Fibroblast of lung (primary cell): Measurements from ENCODE around the gene AP4S1. TPM values are rescaled to one million over a fixed set of nuclear protein-coding genes. Genes with fewer than 3 reads are reported as not detected.

ENCODE experiments used
- DNase-seq, 2 donors: peaks; one replicate each; pipeline versions ENCODE4 v3.0.0 to v3.0.0-alpha.2; 2010; ENCODE audit warnings: low read depth in 2 of 2
- H2AFZ ChIP-seq: 2 replicates; pipeline ENCODE4 v1.5.1; 2012; ENCODE audit warnings: low read length, control low read depth, inconsistent platforms
- H3K27ac ChIP-seq: 2 replicates; pipeline ENCODE4 v1.5.1; 2011; ENCODE audit warnings: low read length, control low read depth; ENCODE audit not compliant: insufficient read depth
- H3K27me3 ChIP-seq: 2 replicates; pipeline ENCODE4 v1.5.1; 2011; ENCODE audit warnings: mild to moderate bottlenecking, low read length; ENCODE audit not compliant: control insufficient read depth, insufficient read depth
- H3K36me3 ChIP-seq: 2 replicates; pipeline ENCODE4 v1.5.1; 2011; ENCODE audit warnings: low read length; ENCODE audit not compliant: control insufficient read depth, insufficient read depth
- H3K4me1 ChIP-seq: 2 replicates; pipeline ENCODE4 v1.5.1; 2011; ENCODE audit warnings: low read length; ENCODE audit not compliant: control insufficient read depth, insufficient read depth; ENCODE audit errors: extremely low read depth
- H3K4me2 ChIP-seq: 2 replicates; pipeline ENCODE4 v1.5.1; 2011; ENCODE audit warnings: low read length, control low read depth; ENCODE audit not compliant: insufficient read depth; ENCODE audit errors: extremely low read depth
- H3K4me3 ChIP-seq, 4 experiments: fragments of 200-600 bp in 1 of 4; sonication (generic) in 1 of 4; replicated peaks in 1 of 4; 2 replicates each; pipeline ENCODE4 v1.5.1; 2011 to 2016; ENCODE audit warnings: low read length in 4 of 4, low read depth in 3 of 4, mild to moderate bottlenecking in 3 of 4, control low read depth in 2 of 4, inconsistent platforms in 1 of 4, mixed read lengths in 1 of 4; ENCODE audit not compliant: insufficient read depth in 1 of 4; ENCODE audit errors: control extremely low read depth in 1 of 4
- H3K79me2 ChIP-seq: 2 replicates; pipeline ENCODE4 v1.5.1; 2012; ENCODE audit warnings: mild to moderate bottlenecking, low read length, inconsistent platforms; ENCODE audit not compliant: control insufficient read depth, insufficient read depth
- H3K9ac ChIP-seq: 2 replicates; pipeline ENCODE4 v1.5.1; 2011; ENCODE audit warnings: mild to moderate bottlenecking, low read length, control low read depth; ENCODE audit not compliant: insufficient read depth
- H3K9me3 ChIP-seq: 2 replicates; pipeline ENCODE4 v1.5.1; 2012; ENCODE audit warnings: low read depth, low read length; ENCODE audit not compliant: control insufficient read depth, insufficient read depth
- H4K20me1 ChIP-seq: 2 replicates; pipeline ENCODE4 v1.5.1; 2011; ENCODE audit warnings: low read length; ENCODE audit not compliant: control insufficient read depth, insufficient read depth; ENCODE audit errors: extremely low read depth
- EZH2 ChIP-seq: IDR thresholded peaks from 2 replicates; pipeline ENCODE4 v1.5.1; 2012; ENCODE audit warnings: low read length, control low read depth, mild to moderate bottlenecking; ENCODE audit errors: missing control alignments
- polyA plus RNA-seq, 2 donors: library from polyadenylated mRNA; depleted of rRNA in 1 of 2; stranded (reverse) in 1 of 2; unstranded in 1 of 2; fragments of >200 nt; gene quantifications; 2 replicates each; pipeline ENCODE4 v1.2.1, GENCODE V29; 2011 to 2012; ENCODE audit warnings: missing spikeins in 1 of 2
- total RNA-seq: library from RNA; depleted of rRNA; stranded (reverse); fragments of >200 nt; gene quantifications from 2 replicates; pipeline ENCODE4 v1.2.1, GENCODE V29; 2014
- TF ChIP-seq, protein P1 (sequence below), 2 donors: IDR thresholded peaks in 1 of 2; conservative IDR thresholded peaks in 1 of 2; 1 replicate in 1 of 2; 2 replicates in 1 of 2; pipeline ENCODE4 v1.5.1; 2011 to 2012; ENCODE audit warnings: low read length in 2 of 2, control low read depth in 1 of 2, inconsistent platforms in 1 of 2, low read depth in 1 of 2, mild to moderate bottlenecking in 1 of 2

AP4S1 gene
- total and polyA plus RNA-seq, 2 donors (not counting 1 experiment from before 2014, with no cell fraction given) = 5.6 to 7.1 TPM

DNA sequence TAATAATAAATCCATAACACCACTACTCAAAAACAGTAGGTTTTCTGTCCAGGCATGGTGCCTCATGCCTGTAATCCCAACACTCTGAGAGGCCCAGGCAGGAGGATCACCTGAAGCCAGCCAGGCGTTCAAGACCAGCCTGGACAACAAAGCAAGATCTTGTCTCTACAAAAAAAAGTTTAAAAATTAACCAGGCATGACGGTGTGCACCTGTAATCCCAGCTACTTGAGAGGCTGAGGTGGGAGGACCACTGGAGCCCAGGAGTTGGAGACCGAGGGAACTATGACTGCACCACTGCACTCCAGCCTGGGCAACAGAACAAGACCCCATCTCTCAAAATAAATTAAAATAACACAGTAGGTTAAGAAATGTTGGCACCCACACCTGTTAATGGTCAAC, 44.5 kb upstream of the AP4S1 start:
- DNase-seq = no peak
- no peak overlapping the region for H3K27ac ChIP-seq
- H3K4me1 ChIP-seq = no peaks in the 10 kb centered on the region
- H3K4me2 ChIP-seq = no peak overlapping the region
- H3K9ac ChIP-seq = no peak overlapping the region
- H3K27me3 ChIP-seq = no peaks in the 10 kb centered on the region
- H3K79me2 ChIP-seq = peaks cover 72% of the 10 kb centered on the region
- H3K4me3 ChIP-seq = no peak overlapping the region
- TF ChIP-seq, protein P1, sequence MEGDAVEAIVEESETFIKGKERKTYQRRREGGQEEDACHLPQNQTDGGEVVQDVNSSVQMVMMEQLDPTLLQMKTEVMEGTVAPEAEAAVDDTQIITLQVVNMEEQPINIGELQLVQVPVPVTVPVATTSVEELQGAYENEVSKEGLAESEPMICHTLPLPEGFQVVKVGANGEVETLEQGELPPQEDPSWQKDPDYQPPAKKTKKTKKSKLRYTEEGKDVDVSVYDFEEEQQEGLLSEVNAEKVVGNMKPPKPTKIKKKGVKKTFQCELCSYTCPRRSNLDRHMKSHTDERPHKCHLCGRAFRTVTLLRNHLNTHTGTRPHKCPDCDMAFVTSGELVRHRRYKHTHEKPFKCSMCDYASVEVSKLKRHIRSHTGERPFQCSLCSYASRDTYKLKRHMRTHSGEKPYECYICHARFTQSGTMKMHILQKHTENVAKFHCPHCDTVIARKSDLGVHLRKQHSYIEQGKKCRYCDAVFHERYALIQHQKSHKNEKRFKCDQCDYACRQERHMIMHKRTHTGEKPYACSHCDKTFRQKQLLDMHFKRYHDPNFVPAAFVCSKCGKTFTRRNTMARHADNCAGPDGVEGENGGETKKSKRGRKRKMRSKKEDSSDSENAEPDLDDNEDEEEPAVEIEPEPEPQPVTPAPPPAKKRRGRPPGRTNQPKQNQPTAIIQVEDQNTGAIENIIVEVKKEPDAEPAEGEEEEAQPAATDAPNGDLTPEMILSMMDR (conservative IDR thresholded peaks at IDR 0.05 in 1 of 2, IDR thresholded peaks at IDR 0.05 in 1 of 2; ENCODE audit: low read depth in 1 of 2, low read length in 2 of 2) = no peak
- no peak for TF ChIP-seq EZH2
- H4K20me1 ChIP-seq = peaks cover 2% of the 10 kb centered on the region
- H3K9me3 ChIP-seq = no peaks in the 10 kb centered on the region
- H2AFZ ChIP-seq = no peak overlapping the region
- H3K36me3 ChIP-seq = no peaks in the 10 kb centered on the region

GRCh38 chr14:30982533-30982932, 42.9 kb upstream of the AP4S1 start:
- no peak overlapping the region for H3K9ac ChIP-seq
- no peak for TF ChIP-seq EZH2
- TF ChIP-seq, protein P1 (conservative IDR thresholded peaks at IDR 0.05 in 1 of 2, IDR thresholded peaks at IDR 0.05 in 1 of 2; ENCODE audit: low read depth in 1 of 2, low read length in 2 of 2) = no peak

GRCh38 chr14:30983858-30984257, 41.6 kb upstream of the AP4S1 start:
- Histone ChIP-seq H3K79me2 (peaks cover 61% of the 10 kb centered on the region), H3K27me3 (no peaks in the 10 kb centered on the region), H3K27ac (no peak overlapping the region), H3K4me1 (peaks cover 2% of the 10 kb centered on the region), H3K4me3 (no peak overlapping the region), H2AFZ (no peak overlapping the region), H3K9me3 (no peaks in the 10 kb centered on the region), H3K4me2 (no peak overlapping the region), H3K9ac (no peak overlapping the region), H3K36me3 (no peaks in the 10 kb centered on the region), H4K20me1 (peaks cover 2% of the 10 kb centered on the region)
- TF ChIP-seq, protein P1 (conservative IDR thresholded peaks at IDR 0.05 in 1 of 2, IDR thresholded peaks at IDR 0.05 in 1 of 2; ENCODE audit: low read depth in 1 of 2, low read length in 2 of 2) = no peak
- no peak for TF ChIP-seq EZH2
- DNase-seq = no peak

More at GRCh38 chr14:30982533-30982932, 42.9 kb upstream of the AP4S1 start:
- H3K27ac ChIP-seq = no peak overlapping the region
- H4K20me1 ChIP-seq = peaks cover 2% of the 10 kb centered on the region
- H3K9me3 ChIP-seq = no peaks in the 10 kb centered on the region
- no peaks in the 10 kb centered on the region for H3K4me1 ChIP-seq
- H3K4me2 ChIP-seq = no peak overlapping the region
- H3K36me3 ChIP-seq = no peaks in the 10 kb centered on the region
- DNase-seq = no peak
- H3K4me3 ChIP-seq = no peak overlapping the region
- no peaks in the 10 kb centered on the region for H3K27me3 ChIP-seq
- H3K79me2 ChIP-seq = peaks cover 70% of the 10 kb centered on the region
- H2AFZ ChIP-seq = no peak overlapping the region
